ENCODE data around the gene GFRA1. TPM values are rescaled to one million over a fixed set of nuclear protein-coding genes. Genes with fewer than 3 reads are reported as not detected.
"Not testable (repeated sequence)": the region's sequence is repeated elsewhere in the genome, so short reads cannot be mapped to it uniquely, and the experiment has no call there.

GFRA1 gene
- polyA plus RNA-seq, 1 donor (not counting 4 experiments of a cell fraction or from before 2014, with no cell fraction given) = not detected

GRCh38 chr10:116041948-116042347 lies 231.1 kb downstream of the GFRA1 start:
- Histone ChIP-seq H3K79me2 (ENCODE audit: control insufficient read depth, insufficient read depth, low read length) (no peaks in the 10 kb centered on the region), H3K4me3 (ENCODE audit: control insufficient read depth in 2 of 3, extremely low read depth in 1 of 3, insufficient read depth in 2 of 3, low read depth in 1 of 3, low read length in 3 of 3) (no peak overlapping the region), H4K20me1 (ENCODE audit: control insufficient read depth, extremely low read depth, insufficient read depth, low read length) (no peaks in the 10 kb centered on the region), H3K27ac (ENCODE audit: control insufficient read depth, insufficient read depth, low read length) (no peak overlapping the region), H3K4me1 (ENCODE audit: control insufficient read depth, extremely low read depth, insufficient read depth, low read length) (no peaks in the 10 kb centered on the region), H3K9me1 (ENCODE audit: control insufficient read depth, extremely low read depth, insufficient read depth, low read length) (no peaks in the 10 kb centered on the region), H3K36me3 (ENCODE audit: control insufficient read depth in 2 of 2, extremely low read depth in 1 of 2, insufficient read depth in 2 of 2, low read length in 2 of 2) (no peaks in the 10 kb centered on the region), H3K9ac (ENCODE audit: control insufficient read depth, extremely low read depth, insufficient read depth, low read length) (no peak overlapping the region), H2AFZ (ENCODE audit: control insufficient read depth, low read length) (no peak overlapping the region), H3K27me3 (ENCODE audit: control insufficient read depth, extremely low read depth, insufficient read depth, low read length) (no peaks in the 10 kb centered on the region), H3K4me2 (ENCODE audit: control insufficient read depth, extremely low read depth, insufficient read depth, low read depth, low read length) (no peak overlapping the region), H3K9me3 (ENCODE audit: control insufficient read depth, low read depth, low read length) (no peaks in the 10 kb centered on the region)
- FAIRE-seq (no peak), DNase-seq (ENCODE audit: low read depth, low spot score) (no peak)
- TF ChIP-seq EZH2 (IDR thresholded peaks at IDR 0.05; ENCODE audit: low read length) = no peak
- no peak for TF ChIP-seq CTCF (optimal IDR thresholded peaks at IDR 0.05 in 1 of 3, IDR thresholded peaks at IDR 0.05 in 1 of 3, conservative IDR thresholded peaks at IDR 0.05 in 1 of 3; ENCODE audit: extremely low read depth in 1 of 3, insufficient read depth in 2 of 3, low read length in 3 of 3)
- dilution Hi-C loops (cut with MboI; ENCODE audit: extremely low pct_ligation_motif_present, low sequenced_read_pairs) = no loop called here

GRCh38 chr10:116039612-116040011 lies 233.4 kb downstream of the GFRA1 start:
- dilution Hi-C loops (cut with MboI; ENCODE audit: extremely low pct_ligation_motif_present, low sequenced_read_pairs) = no loop called here
- no peaks in the 10 kb centered on the region for H3K9me3 ChIP-seq (ENCODE audit: control insufficient read depth, low read depth, low read length)
- H4K20me1 ChIP-seq (ENCODE audit: control insufficient read depth, extremely low read depth, insufficient read depth, low read length) = no peaks in the 10 kb centered on the region
- H2AFZ ChIP-seq (ENCODE audit: control insufficient read depth, low read length) = no peak overlapping the region
- no peak overlapping the region for H3K27ac ChIP-seq (ENCODE audit: control insufficient read depth, insufficient read depth, low read length)
- no peak overlapping the region for H3K4me2 ChIP-seq (ENCODE audit: control insufficient read depth, extremely low read depth, insufficient read depth, low read depth, low read length)
- H3K27me3 ChIP-seq (ENCODE audit: control insufficient read depth, extremely low read depth, insufficient read depth, low read length) = no peaks in the 10 kb centered on the region
- no peak for FAIRE-seq
- H3K36me3 ChIP-seq (ENCODE audit: control insufficient read depth in 2 of 2, extremely low read depth in 1 of 2, insufficient read depth in 2 of 2, low read length in 2 of 2) = no peaks in the 10 kb centered on the region
- TF ChIP-seq EZH2 (IDR thresholded peaks at IDR 0.05; ENCODE audit: low read length) = no peak
- H3K9ac ChIP-seq (ENCODE audit: control insufficient read depth, extremely low read depth, insufficient read depth, low read length) = no peak overlapping the region
- no peaks in the 10 kb centered on the region for H3K79me2 ChIP-seq (ENCODE audit: control insufficient read depth, insufficient read depth, low read length)
- no peaks in the 10 kb centered on the region for H3K4me1 ChIP-seq (ENCODE audit: control insufficient read depth, extremely low read depth, insufficient read depth, low read length)
- no peaks in the 10 kb centered on the region for H3K9me1 ChIP-seq (ENCODE audit: control insufficient read depth, extremely low read depth, insufficient read depth, low read length)
- DNase-seq (ENCODE audit: low read depth, low spot score) = no peak
- no peak overlapping the region for H3K4me3 ChIP-seq (ENCODE audit: control insufficient read depth in 2 of 3, extremely low read depth in 1 of 3, insufficient read depth in 2 of 3, low read depth in 1 of 3, low read length in 3 of 3)

- dilution Hi-C loops (cut with MboI; ENCODE audit: extremely low pct_ligation_motif_present, low sequenced_read_pairs) = no loop called here
- H2AFZ ChIP-seq (ENCODE audit: control insufficient read depth, low read length) = no peak overlapping the region
- no peaks in the 10 kb centered on the region for H3K9me3 ChIP-seq (ENCODE audit: control insufficient read depth, low read depth, low read length)
- H4K20me1 ChIP-seq (ENCODE audit: control insufficient read depth, extremely low read depth, insufficient read depth, low read length) = no peaks in the 10 kb centered on the region
- TF ChIP-seq EZH2 (IDR thresholded peaks at IDR 0.05; ENCODE audit: low read length) (no peak), CTCF (optimal IDR thresholded peaks at IDR 0.05 in 1 of 3, IDR thresholded peaks at IDR 0.05 in 1 of 3, conservative IDR thresholded peaks at IDR 0.05 in 1 of 3; ENCODE audit: extremely low read depth in 1 of 3, insufficient read depth in 2 of 3, low read length in 3 of 3) (no peak)
- H3K27me3 ChIP-seq (ENCODE audit: control insufficient read depth, extremely low read depth, insufficient read depth, low read length) = no peaks in the 10 kb centered on the region
- no peak overlapping the region for H3K4me3 ChIP-seq (ENCODE audit: control insufficient read depth in 2 of 3, extremely low read depth in 1 of 3, insufficient read depth in 2 of 3, low read depth in 1 of 3, low read length in 3 of 3)
- H3K36me3 ChIP-seq (ENCODE audit: control insufficient read depth in 2 of 2, extremely low read depth in 1 of 2, insufficient read depth in 2 of 2, low read length in 2 of 2) = no peaks in the 10 kb centered on the region
- no peak overlapping the region for H3K4me2 ChIP-seq (ENCODE audit: control insufficient read depth, extremely low read depth, insufficient read depth, low read depth, low read length)
- FAIRE-seq (no peak), DNase-seq (ENCODE audit: low read depth, low spot score) (no peak)
- H3K9ac ChIP-seq (ENCODE audit: control insufficient read depth, extremely low read depth, insufficient read depth, low read length) = no peak overlapping the region
- no peaks in the 10 kb centered on the region for H3K4me1 ChIP-seq (ENCODE audit: control insufficient read depth, extremely low read depth, insufficient read depth, low read length)
- H3K79me2 ChIP-seq (ENCODE audit: control insufficient read depth, insufficient read depth, low read length) = no peaks in the 10 kb centered on the region
- no peaks in the 10 kb centered on the region for H3K9me1 ChIP-seq (ENCODE audit: control insufficient read depth, extremely low read depth, insufficient read depth, low read length)
- H3K27ac ChIP-seq (ENCODE audit: control insufficient read depth, insufficient read depth, low read length) = no peak overlapping the region
These were observed 234.7 kb downstream of the GFRA1 start for GRCh38 chr10:116038259-116038658.

- dilution Hi-C loops (cut with MboI; ENCODE audit: extremely low pct_ligation_motif_present, low sequenced_read_pairs); H3K9me3 ChIP-seq (ENCODE audit: control insufficient read depth, low read depth, low read length); H3K4me2 ChIP-seq (ENCODE audit: control insufficient read depth, extremely low read depth, insufficient read depth, low read depth, low read length); H4K20me1 ChIP-seq (ENCODE audit: control insufficient read depth, extremely low read depth, insufficient read depth, low read length); H3K79me2 ChIP-seq (ENCODE audit: control insufficient read depth, insufficient read depth, low read length); FAIRE-seq; H3K36me3 ChIP-seq (ENCODE audit: control insufficient read depth in 2 of 2, extremely low read depth in 1 of 2, insufficient read depth in 2 of 2, low read length in 2 of 2); H3K9me1 ChIP-seq (ENCODE audit: control insufficient read depth, extremely low read depth, insufficient read depth, low read length); H3K9ac ChIP-seq (ENCODE audit: control insufficient read depth, extremely low read depth, insufficient read depth, low read length); DNase-seq (ENCODE audit: low read depth, low spot score); H3K4me3 ChIP-seq (ENCODE audit: control insufficient read depth in 2 of 3, extremely low read depth in 1 of 3, insufficient read depth in 2 of 3, low read depth in 1 of 3, low read length in 3 of 3); H3K27me3 ChIP-seq (ENCODE audit: control insufficient read depth, extremely low read depth, insufficient read depth, low read length); H3K4me1 ChIP-seq (ENCODE audit: control insufficient read depth, extremely low read depth, insufficient read depth, low read length); H3K27ac ChIP-seq (ENCODE audit: control insufficient read depth, insufficient read depth, low read length); H2AFZ ChIP-seq (ENCODE audit: control insufficient read depth, low read length): not testable (repeated sequence)
These were observed 237.6 kb downstream of the GFRA1 start for GRCh38 chr10:116035406-116035805.
